Measurements from ENCODE around the gene KLK6.
"Not testable (repeated sequence)": the region's sequence is repeated elsewhere in the genome, so short reads cannot be mapped to it uniquely, and the experiment has no call there.

The KLK6 gene

DNA sequence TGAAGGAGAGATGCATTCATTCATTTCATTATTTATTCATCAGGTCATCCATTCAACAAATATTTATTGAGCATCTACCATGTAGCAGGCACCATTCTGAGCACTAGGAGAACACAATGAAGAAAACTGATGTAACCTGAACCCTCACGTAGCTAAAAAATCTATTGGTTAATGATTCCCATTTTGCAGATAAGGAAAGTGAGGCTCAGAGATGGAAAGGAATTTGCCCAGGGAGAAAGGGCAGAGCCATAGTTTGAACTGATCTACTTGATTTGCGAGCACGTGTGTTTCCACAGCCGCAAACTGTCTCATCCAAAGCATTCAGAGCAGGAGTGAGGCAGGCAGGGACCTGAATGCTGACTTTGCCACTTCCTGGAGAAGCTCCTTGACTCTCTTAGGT lies 29.3 kb upstream of the KLK6 start:
- no peak for DNase-seq (ENCODE audit: low read depth, low spot score)
- no peak overlapping the region for H3K4me3 ChIP-seq (ENCODE audit: low read length)

GRCh38 chr19:50998061-50998460 lies 28.7 kb upstream of the KLK6 start:
- DNase-seq (ENCODE audit: low read depth, low spot score): no peak
- H3K4me3 ChIP-seq (ENCODE audit: low read length): no peak overlapping the region

- peak; percentile 39 for DNase-seq (ENCODE audit: low read depth, low spot score)
- no peak overlapping the region for H3K4me3 ChIP-seq (ENCODE audit: low read length)
Observed at GRCh38 chr19:50994129-50994528, 24.7 kb upstream of the KLK6 start.

DNA sequence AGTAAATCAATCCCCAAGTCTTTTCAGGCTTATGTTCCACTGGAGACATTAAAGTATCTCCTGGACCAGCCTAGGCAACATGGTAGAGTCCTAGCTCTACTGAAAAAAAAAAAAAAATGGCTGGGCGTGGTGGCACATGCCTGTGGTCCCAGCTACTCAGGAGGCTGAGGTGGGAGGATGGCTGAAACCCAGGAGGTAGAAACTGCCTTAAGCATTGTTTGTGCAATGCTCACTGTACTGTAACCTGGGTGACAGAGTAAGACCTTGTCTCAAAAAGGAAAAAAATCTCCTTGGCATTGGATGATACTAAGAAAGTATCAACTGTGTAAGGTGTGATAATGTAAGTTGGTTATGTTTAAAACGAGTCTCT lies 23.3 kb upstream of the KLK6 start:
- no peak for DNase-seq (ENCODE audit: low read depth, low spot score)

GRCh38 chr19:50984416-50984815 lies 15.0 kb upstream of the KLK6 start:
- H3K4me3 ChIP-seq (ENCODE audit: low read length); DNase-seq (ENCODE audit: low read depth, low spot score): not testable (repeated sequence)

More for the DNA sequence above, 23.3 kb upstream of the KLK6 start:
- H3K4me3 ChIP-seq (ENCODE audit: low read length): no peak overlapping the region

DNA sequence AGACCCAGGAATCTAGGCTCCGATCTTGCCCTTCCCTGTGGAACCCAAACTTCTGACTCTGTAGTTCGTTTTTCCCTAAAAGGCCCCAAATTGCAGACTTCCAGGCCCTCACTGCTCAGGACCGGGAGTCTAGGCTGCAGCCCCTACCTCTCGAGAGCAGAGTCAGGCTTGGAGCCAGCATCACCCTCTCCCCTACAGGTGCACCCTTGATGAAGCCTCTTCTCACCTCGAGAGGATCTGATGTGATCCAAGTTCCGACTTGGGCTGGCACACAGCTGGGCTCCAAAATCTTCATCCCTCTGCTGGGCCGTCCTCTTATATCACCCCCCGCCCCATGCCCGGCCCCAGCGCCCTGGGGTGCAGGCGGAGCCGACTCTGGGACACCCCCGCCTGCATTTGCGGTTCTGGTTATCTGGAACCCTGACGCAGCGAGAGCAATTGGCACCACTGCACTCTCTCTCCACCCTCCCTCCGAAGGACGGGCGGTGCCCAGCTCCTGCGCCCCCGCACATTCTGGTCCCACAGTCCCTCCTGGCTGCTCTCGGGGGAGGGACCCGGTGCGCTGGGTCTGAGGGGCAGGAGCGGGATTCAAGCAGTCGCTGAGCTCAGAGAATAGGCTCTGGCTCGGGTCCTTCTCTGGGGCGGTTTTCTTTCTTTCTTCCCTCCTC lies 14.4 kb upstream of the KLK6 start, which contains the start of gene KLK7:
TSS of gene KLK7 (minus strand) at position 293 of the 668 bp plus-strand sequence. CDS start 1,518 bp downstream, outside the sequence.
- DNase-seq (ENCODE audit: low read depth, low spot score): no peak
- H3K4me3 ChIP-seq (ENCODE audit: low read length): no peak within 1 kb of the TSS

DNA sequence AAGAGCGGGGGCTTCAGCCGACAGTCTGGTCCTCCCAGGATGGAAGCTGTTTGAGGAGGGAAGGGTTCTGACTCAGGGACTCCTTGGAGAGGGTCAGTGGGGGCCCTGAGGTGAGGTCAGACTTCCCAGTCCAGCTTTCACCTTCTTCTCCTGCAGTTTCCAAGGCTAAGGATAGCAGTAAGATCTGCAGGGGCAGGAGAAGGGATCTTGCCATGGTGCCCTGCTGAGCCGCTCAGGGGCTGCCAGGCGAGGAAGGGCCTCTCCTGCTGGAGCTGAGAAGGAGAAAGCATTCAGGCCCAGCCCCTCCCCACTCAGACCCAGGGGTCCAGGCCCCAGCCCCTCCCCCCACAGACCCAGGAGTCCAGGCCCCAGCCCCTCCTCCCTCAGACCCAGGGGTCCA lies 12.8 kb upstream of the KLK6 start:
- no peak overlapping the region for H3K4me3 ChIP-seq (ENCODE audit: low read length)
- no peak for DNase-seq (ENCODE audit: low read depth, low spot score)

DNA sequence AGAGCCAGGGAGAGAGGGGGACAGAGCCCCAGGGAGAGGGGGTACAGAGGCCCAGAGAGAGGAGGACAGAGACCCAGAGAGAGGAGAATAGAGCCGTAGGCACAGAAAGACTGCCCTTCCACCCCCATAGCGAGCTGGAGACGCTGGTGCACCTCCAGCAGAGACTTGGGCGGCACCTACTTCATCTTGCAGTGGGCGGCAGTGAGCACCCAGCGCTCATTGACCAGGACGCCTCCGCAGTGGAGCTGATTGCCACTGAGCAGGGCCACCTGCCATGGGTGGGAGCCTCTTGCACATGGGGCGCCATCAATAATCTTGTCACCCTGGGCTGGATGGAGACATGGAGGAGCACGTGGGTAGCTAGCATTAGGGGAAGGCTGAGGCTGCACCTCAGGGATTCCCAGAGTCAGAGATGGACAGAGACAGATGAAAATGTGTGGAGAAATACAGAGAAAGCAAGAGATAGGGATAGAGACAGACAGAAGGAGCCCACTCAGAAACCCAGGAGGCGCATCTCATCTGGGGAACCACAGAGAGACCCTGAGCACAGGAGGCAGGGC lies 12.3 kb upstream of the KLK6 start:
- no peak overlapping the region for H3K4me3 ChIP-seq (ENCODE audit: low read length)
- no peak for DNase-seq (ENCODE audit: low read depth, low spot score)

DNA sequence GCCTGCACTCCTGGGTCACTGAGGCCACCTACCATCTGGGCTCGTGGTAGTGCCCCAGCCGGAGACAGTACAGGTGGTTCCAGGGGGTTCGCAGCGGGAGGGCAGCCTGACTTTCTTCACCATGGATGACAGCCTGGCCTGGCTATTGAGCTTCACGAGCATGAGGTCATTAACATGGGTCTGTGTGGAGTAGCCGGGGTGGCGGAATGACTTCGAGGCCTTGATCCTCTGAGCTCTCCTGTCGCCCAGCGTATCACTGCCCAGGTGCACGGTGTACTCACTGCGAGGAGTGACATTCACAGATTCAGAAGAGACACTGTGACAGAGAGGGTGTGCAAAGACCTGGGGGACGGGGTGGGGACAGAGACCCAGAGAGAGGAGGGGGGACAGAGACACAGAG lies 10.8 kb upstream of the KLK6 start:
- H3K4me3 ChIP-seq (ENCODE audit: low read length): no peak overlapping the region
- DNase-seq (ENCODE audit: low read depth, low spot score): no peak

GRCh38 chr19:50979758-50980157 lies 10.4 kb upstream of the KLK6 start:
- DNase-seq (ENCODE audit: low read depth, low spot score): no peak
- H3K4me3 ChIP-seq (ENCODE audit: low read length): no peak overlapping the region

DNA sequence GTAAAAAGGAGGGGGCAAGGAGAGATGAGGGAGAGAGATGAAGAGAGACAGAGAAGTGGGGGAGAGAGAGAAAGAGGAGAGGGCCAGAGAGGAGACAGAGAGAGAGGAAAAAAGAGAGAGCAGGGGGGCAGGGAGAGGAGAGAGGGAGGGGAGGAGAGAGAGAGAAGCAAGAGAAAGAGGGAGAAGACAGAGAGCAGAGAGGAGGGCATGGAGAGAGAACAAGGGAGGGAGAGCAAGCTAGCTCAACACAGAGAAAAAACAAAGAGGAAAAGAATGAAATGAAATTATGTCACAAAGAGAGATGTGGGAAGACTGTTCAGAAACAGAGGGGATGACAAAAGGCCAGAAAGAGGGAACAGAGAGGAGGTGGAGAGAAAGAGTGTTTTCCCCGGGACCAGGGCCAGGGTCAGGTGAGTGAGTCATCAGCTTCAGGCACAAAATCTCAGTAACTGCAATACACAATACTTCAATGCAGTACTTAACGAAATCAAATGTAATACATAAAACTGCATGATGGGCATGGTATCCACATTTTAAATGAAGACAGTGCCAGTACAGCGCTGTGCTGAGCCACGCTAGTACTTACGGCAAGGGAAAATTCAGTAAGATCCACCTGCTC lies 9.5 kb upstream of the KLK6 start:
- no peak for DNase-seq (ENCODE audit: low read depth, low spot score)

GRCh38 chr19:50977626-50978025 lies 8.2 kb upstream of the KLK6 start:
- H3K4me3 ChIP-seq (ENCODE audit: low read length): no peak overlapping the region
- no peak for DNase-seq (ENCODE audit: low read depth, low spot score)

More for the DNA sequence above, 9.5 kb upstream of the KLK6 start:
- H3K4me3 ChIP-seq (ENCODE audit: low read length): no peak overlapping the region

GRCh38 chr19:50975766-50976165 lies 6.4 kb upstream of the KLK6 start:
- no peak overlapping the region for H3K4me3 ChIP-seq (ENCODE audit: low read length)
- DNase-seq (ENCODE audit: low read depth, low spot score): no peak

DNA sequence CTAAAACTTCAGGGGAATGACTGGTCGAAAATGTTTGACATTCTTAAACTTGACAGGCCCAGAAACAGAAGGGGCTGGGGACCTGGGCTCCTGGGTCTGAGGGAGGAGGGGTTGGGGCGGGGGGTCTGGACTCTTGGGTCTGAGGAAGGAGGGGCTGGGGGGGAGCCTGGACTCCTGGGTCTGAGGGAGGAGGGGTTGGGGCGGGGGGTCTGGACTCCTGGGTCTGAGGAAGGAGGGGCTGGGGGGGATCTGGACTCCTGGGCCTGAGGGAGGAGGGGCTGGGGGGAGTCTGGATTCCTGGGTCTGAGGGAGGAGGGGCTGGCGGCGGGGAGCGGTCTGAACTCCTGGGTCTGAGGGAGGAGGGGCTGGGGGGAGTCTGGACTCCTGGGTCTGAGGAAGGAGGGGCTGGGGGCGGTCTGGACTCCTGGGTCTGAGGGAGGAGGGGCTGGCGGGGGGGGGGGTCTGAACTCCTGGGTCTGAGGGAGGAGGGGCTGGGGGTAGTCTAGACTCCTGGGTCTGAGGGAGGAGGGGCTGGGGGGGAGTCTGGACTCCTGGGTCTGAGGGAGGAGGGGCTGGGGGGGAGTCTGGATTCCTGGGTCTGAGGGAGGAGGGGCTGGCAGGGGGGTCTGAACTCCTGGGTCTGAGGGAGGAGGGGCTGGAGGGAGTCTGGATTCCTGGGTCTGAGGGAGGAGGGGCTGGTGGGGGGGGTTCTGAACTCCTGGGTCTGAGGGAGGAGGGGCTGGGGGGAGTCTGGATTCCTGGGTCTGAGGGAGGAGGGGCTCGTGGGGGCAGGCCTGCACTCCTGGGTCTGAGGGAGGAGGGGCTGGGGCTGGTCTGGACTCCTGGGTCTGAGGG lies 5.5 kb upstream of the KLK6 start:
- no peak overlapping the region for H3K4me3 ChIP-seq (ENCODE audit: low read length)
- no peak for DNase-seq (ENCODE audit: low read depth, low spot score)

DNA sequence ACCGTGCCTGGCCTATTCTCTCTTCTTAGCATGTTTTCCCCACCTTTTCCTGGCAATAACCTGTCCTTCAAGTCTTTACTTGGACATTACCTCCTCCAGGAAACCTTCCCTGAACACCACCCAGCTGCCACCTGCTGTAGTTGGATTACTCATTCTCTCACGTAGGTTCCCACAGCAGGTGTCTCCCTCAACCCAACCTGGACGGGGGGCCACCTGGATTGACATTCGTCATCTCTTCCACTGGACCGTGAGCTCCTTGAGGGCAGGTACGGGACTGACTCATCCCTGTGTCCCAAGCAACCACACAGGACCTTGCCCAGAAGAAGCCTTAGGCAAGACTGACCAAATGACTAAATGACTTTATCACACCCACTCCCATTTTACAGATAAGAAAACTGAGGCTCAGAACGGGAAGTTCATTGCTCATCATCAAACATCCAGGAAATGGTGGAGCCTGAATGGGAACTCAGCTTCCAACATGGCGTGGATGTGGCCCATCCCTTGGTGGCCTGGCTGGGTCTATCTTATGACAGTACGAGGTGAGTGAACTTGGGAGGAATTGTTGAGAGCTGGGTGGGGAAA lies 3.5 kb upstream of the KLK6 start:
- DNase-seq (ENCODE audit: low read depth, low spot score): no peak
- H3K4me3 ChIP-seq (ENCODE audit: low read length): no peak overlapping the region

- H3K4me3 ChIP-seq (ENCODE audit: low read length): not testable (repeated sequence)
Observed at GRCh38 chr19:50969810-50970209, 419 bp upstream of the KLK6 start.

GRCh38 chr19:50968716-50969412 lies 527 bp downstream of the KLK6 start:
- no peak for DNase-seq (ENCODE audit: low read depth, low spot score)
- H3K4me3 ChIP-seq (ENCODE audit: low read length): no peak overlapping the region

More at GRCh38 chr19:50969810-50970209, 419 bp upstream of the KLK6 start:
- DNase-seq (ENCODE audit: low read depth, low spot score): not testable (repeated sequence)

- DNase-seq (ENCODE audit: low read depth, low spot score): no peak
- no peak overlapping the region for H3K4me3 ChIP-seq (ENCODE audit: low read length)
Observed at GRCh38 chr19:50967929-50968715, 1.3 kb downstream of the KLK6 start.

All from Jurkat, Clone E6-1 (cell line).